SKM-1 treated with dmso at 0.1 percent for 144 hours (cell line): ENCODE data around the gene XPR1.

ENCODE experiments used
- DNase-seq: peaks from one replicate; lab custom pipeline; 2025; ENCODE audit not compliant: unreplicated experiment; lab: John Stamatoyannopoulos, UW

The XPR1 gene

GRCh38 chr1:180615493-180616290 lies 16.1 kb upstream of the XPR1 start:
- DNase-seq = no peak

DNA sequence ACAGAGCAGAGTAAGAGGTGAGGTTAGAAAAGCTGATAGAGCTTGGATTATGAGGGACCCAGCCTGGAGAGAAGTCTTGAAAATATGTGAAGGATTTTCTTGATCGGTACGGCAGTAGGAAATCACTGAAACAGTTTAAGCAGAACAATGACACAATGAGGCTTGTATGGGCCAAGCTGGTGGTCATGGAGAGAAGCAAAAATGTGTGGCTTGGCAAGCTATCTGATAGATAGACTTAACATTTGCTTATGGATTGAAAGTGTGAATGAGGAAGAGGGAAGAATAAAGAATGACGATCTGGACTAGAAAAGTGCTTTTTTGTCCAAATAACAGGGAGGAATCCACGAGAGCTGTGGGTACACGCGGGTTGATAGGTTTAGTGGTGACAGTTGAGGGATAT lies 15.4 kb upstream of the XPR1 start:
- DNase-seq = no peak

DNA sequence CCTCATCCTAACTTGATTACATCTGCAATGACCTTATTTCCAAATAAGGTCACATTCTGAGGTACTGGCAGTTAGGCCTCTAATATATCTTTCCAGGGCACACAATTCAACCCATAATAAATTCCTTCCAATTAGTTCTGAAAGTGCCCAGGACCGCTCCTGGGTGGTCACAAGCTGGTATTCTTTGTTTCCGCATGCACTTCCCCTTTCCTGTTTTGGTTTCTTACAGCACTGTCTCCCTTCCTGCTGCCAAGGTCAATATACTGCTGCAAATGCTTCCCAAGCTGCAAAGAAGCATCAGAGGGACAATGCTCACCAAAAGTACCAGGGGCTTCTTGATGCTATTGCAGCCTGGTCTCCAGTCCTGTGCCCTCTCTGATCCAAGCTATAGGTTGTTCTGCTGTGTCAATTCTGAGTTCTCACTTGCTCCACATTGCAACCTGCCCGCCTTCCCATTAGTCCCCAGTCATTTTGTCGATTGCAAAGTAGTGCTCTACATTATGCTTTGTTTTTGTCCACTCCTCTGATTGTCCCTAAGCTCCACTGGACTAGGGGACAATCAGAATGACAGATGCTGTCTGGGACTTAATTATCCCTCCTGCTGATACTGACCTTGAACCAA lies 13.9 kb upstream of the XPR1 start:
- no peak for DNase-seq

GRCh38 chr1:180620581-180620980 lies 11.2 kb upstream of the XPR1 start:
- no peak for DNase-seq

DNA sequence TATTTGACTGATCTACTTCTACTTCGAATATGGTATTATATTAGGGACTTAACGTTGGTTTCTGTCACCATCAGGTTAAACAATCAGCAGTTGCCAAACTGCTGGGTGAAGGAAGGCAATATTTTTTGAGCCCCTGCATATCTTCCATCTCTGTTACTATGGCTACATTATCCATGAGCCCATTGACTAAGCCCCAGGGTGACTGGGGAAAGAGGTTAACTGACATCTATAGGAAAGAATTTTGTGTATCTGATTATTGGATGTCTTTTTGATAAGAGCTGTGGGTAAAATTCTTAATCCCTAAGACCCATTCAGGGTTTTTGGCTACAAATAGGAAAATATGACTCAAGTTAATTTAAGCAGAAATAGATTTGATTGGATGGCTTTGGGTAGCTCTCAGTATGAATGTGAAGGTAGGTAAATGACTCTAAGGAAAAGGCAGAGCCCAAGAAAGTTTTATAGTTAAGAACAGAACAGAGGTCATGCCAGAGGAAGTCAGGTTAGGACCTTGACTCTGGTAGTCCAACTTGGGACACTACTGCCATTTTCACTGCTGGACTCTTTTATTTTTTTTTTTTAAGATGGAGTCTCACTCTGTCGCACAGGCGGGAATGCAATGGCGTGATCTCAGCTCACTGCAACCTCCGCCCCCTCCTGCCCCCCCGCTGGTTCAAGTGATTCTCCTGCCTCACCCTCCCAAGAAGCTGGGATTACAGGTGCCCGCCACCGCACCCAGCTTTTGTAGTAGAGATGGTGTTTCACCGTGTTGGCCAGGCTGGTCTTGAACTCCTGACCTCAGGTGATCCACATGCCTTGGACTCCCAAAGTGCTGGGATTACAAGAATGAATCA lies 8.9 kb upstream of the XPR1 start:
- DNase-seq = no peak

GRCh38 chr1:180623579-180624347 lies 8.1 kb upstream of the XPR1 start:
- no peak for DNase-seq

GRCh38 chr1:180626711-180627110 lies 5.1 kb upstream of the XPR1 start:
- no peak for DNase-seq

- DNase-seq = no peak
Observed at GRCh38 chr1:180627411-180627810, 4.4 kb upstream of the XPR1 start.

DNA sequence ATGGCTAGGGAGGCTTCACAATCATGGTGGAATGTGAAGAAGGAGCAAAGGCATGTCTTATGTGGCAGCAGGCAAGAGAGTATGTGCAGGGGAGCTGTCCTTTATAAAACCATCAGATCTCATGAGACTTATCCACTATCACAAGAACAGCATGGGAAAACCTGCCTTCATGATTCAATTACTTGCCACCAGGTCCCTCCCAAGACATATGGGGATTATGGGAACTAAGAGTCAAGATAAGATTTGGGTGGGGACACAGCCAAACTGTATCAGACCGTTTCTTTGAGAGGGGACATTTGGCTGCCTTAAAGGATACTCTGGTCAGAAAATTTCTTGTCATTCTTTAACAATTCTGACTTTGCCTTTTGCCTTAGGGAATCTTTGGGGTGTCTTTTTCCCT lies 3.2 kb upstream of the XPR1 start:
- no peak for DNase-seq

GRCh38 chr1:180630408-180631193 lies 1.2 kb upstream of the XPR1 start:
- no peak for DNase-seq

- DNase-seq = no peak
Observed at GRCh38 chr1:180631194-180631765, 542 bp upstream of the XPR1 start.

GRCh38 chr1:180632326-180633056 lies 669 bp downstream of the XPR1 start:
- peak; percentile 73 for DNase-seq

GRCh38 chr1:180633057-180634056 lies 1.5 kb downstream of the XPR1 start:
- no peak for DNase-seq

GRCh38 chr1:180636138-180636537 lies 4.3 kb downstream of the XPR1 start:
- no peak for DNase-seq

DNA sequence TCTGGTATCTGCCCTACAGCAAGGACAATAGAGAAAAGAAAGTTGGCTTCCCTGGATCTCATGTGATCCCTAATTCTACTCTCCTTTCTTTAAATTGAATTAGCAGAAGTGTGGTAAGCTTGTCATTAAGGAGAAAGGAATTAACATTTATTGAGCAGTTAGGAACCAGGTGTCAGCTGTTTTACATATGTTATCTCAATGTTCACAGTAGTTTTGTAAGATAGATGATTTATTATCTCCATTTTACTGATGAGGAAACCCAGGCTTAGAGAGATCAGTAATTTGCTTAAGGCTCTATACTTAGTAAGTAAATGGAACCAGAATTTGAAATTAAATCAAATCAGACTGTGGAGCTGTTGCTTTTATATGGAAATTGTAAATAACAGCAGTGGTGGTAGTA lies 8.0 kb downstream of the XPR1 start:
- no peak for DNase-seq

DNA sequence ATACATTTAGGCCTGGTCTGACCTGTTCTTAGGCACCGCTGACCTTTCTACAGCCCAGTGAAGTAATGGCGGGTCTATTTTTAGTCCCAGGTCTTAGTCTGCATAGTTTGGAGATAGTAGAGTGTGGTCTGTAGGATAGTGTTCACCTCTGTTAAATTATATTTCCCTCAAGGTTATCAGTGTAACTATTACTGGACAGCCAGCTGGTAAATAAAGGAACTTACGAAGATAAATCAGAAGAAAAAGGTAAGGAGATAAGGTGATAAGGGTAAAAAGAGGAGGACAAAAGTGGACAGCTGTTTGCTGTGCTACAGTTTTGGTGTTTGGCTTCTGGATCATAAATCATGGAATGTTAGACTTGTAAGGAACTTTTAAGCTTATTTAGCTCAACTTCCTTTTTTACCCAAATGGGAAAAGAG lies 8.7 kb downstream of the XPR1 start:
- no peak for DNase-seq

- no peak for DNase-seq
Observed at GRCh38 chr1:180641662-180642061, 9.8 kb downstream of the XPR1 start.

- no peak for DNase-seq
Observed at GRCh38 chr1:180642781-180643180, 11.0 kb downstream of the XPR1 start.
